NOMO-1 treated with DMSO at 0.1 percent for 48 hours (cell line): ENCODE results near the gene REELD1.

ENCODE experiments used
- DNase-seq: peaks from one replicate; lab custom pipeline; 2025; ENCODE audit not compliant: unreplicated experiment; lab: John Stamatoyannopoulos, UW

REELD1 gene

DNA sequence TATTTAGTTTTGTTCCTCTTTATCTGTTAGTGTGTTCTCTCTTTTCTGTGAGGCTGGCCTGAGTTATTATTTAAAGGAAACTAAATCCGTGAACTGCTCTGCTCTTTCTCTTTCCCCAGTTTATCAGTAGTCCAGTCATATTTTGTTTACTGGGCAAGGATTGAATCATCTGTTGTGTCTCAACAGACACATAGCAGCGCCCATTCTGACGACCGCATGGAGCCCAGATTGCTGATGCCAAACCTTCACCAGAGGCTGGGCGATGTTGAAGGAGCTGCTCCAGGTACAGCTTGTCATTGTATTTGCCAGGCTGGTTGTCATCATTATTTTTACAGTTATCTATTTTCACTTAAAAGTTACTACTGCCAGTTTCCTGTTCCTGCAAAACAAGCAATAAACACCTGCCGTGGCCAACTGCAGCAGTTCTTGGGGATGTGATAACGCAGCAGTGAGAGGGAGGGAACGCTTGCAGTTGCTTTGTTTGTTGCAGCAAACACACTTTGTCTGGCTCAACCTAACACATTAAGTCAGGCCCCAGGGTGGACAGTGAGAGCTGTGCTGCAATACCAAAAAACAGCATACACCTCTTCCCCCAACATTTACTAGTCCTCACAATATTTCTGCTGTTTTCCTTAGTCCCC, 10.1 kb downstream of the REELD1 start:
- no peak for DNase-seq

DNA sequence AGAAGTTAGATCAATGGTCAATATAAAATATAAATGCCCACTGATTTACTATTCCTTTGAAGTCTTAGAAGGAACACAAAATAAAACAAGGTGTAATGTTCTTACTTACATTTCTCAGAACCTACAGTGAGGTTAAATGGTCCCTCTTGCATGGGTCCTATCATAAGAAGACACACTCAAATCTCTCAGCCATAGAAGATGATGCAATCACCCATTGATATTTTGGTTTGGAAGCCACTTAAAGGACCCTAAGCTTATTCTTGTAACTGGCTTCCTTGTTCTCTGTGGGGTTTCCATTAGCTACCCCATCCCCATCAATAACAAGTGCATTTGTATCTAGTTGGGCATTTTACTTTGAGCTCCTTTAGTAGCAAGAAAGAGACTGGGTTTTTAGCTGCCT, 15.1 kb downstream of the REELD1 start:
- no peak for DNase-seq

DNA sequence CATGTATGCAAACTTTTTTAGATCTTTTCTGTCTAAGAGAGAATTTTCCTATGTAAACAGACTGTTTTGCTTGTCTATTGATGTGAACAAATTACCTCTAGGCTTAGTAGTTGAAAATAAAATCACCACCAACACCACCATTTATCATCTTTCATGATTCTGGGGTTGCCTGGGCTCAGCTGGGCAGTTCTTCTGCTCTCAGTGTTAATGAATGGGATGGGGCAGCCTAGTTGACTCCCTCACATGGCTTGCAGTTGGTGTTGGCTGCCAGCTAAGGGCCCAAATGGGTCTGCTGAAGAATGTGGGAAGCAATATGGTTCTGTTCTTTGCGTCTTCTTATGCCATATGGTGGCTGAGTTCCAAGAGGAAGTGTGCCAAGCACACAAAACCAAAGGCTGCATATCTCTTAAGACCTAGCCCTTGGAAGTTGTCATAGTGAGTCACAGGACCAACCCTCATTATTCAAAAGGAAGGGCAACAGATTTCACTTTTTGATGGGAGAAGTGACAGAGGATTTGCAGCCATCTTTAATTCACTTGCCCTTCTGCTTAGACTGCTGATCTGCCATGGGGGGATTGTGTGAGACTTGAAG, 17.9 kb downstream of the REELD1 start:
- DNase-seq = peak; percentile 37

DNA sequence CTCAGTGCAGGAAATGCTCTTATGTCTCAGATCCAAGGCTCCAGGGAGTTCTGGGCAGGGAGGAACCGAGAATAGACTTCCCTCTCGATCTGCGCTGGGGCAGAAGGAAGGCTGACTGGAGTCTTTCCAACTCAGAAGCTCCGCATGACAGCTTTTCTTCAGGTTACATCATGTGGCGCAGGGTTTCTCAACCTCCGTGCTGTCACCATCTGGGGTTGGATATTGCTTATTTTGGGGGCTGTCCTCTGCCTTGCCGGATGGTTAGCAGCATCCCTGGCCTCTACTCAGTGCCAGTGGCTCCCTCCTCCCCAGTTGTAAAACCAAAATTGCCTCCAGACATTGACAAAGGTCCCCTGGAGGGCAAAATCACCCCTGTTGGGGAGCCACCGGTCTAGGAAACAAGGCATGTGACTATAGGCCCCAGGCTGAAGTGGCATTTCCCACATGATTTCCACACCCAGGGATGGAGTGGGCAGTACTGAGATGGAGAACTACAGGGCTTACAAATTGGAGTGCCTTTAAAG, 21.4 kb downstream of the REELD1 start:
- peak; percentile 19 for DNase-seq

DNA sequence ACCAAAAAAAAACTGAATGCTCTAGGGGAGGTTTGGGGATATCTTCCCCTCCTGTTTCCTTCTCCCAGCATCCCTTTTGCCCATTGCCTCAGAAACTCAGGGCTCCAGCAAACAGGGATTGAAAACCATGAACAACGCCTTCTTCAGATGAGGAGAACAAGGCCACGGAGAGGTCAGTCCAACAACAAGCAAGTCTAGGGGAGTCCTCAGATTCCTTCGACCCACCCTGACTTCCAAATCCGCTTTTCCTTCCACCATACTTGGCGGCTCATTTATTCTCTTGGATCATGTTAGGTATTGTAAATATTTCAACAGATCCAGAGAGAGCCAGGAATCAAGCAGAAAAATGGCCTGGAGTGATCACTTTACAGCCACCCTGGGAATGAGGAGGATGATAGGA, 21.9 kb downstream of the REELD1 start:
- no peak for DNase-seq

DNA sequence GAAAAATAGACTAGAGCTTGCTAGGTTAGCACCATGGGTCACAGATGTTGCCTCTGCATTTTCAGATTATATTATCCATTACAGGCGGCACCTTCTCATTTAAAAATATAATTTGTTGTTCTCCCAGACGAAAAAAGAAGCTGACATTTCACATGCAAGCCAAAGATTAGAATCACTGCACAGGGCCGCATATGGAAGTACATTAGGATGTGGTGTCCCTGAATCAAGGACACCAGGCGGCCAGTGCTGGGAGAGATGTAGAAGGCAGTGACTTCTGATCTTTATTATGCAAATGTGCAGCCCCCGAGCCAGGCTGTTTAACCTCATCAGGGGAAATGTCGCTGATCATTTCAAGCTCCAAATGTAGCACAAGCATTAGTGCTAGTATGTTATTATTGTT, 22.8 kb downstream of the REELD1 start:
- DNase-seq = no peak

DNA sequence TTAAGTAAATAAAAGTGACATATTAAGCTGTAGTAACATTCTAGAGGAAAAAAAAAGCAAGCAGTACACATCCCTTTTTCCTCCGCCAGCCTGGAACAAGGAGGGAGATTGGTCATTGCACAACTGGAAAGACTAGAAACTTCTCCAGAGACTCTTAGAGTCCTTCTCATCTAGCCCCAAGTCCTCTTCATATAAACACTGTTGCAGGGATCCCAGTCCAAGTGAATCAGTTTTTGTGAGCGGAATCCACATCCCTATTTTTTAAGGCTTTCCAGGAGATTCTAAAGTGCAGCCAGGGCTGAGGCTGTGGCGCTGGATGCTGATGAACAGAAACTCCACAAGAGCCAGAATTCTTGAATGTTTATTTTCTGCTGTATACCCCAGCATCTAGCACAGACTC, 23.8 kb downstream of the REELD1 start:
- no peak for DNase-seq

DNA sequence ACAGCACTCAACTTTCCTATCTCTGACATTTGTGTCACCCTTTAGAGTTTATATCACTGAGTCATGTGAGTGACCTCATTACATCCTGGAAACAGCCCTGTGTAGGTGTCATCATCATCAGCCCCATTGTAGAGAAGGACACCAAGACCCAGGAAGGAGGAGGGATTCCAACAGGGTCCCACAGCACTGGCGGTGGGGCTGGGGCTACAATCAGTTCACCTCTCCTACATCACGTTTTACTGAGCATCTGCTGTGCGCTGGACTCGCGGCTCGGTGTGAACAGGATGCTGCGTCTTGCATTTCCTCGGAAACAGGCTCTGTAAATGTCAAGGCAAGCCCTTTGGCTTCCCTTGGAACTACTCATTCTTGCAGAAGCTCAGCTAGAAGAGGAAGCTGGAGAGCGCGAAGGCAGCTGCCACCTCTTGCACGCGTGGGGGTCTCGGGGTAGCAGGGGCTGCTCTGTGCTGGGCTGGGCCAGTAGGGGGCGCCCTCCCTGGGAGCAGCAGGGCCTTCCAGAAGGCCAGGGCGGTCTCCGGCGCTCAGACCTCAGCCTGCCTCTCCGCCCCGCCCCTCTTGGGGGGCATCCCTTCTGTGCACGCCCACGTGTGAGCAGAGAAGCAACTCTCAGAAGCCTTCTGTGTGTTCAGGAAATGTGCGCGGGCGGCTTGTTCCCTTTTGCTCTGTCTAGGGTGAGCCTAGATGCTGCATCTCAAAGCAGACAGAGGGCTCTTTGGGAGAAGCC, 29.0 kb downstream of the REELD1 start:
- DNase-seq = peak; percentile 52

DNA sequence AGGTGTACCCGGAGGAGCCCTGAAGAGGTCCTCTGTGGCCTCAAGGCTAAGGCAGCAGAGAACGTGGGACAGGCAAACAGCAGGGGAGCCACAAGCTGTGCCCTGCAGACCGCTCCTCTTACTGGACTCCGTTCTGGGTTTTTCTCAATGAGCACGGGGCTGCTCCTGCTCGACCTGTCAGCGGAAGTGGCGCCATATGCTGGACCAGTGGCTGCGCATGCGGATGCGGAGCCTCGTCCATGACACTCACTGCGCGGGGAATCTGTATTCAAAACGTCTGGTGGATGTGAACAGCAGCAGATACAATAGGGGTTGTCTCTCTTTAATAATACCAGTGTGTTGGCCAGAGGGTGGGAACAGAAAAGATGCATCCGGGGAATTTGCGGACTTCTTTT, 29.5 kb downstream of the REELD1 start:
- no peak for DNase-seq

DNA sequence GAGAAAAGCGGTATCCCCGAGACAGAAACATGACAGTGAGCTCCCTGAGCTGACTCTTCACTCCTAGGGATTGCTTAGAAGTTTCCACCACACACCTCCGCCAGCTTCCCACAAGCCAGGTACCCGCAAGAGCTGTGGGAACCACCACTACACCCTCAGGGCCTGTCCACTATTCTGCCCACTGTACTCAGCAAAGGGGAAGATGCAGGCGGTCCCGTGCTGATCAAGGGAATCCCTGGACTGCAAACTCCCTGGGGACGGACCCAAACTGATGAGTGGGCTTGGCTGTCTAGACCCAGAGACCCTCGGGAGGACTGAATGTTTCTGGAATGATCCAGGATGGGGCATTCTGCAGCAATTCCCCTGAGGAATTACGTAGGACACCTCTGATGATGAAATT, 30.2 kb downstream of the REELD1 start:
- no peak for DNase-seq

DNA sequence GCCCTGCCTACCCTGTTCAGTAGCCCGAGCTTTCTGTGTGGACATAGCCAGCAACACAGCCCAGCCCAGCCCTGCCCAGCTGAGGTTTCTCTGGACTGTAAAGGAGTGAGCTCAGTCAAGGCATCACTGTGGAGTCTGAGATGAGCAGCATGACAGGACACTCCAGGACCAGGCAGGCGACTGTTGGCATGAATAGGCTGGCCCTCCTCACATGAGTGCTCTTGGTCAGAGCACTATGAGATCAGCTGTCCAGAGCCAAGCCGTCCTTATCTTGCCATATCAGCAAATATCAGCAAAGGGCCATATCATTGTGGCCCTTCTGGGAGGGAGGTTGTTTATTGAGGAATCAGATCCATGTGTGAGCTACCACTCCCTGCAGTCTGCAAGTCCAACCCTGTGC, 30.9 kb downstream of the REELD1 start:
- DNase-seq = no peak

DNA sequence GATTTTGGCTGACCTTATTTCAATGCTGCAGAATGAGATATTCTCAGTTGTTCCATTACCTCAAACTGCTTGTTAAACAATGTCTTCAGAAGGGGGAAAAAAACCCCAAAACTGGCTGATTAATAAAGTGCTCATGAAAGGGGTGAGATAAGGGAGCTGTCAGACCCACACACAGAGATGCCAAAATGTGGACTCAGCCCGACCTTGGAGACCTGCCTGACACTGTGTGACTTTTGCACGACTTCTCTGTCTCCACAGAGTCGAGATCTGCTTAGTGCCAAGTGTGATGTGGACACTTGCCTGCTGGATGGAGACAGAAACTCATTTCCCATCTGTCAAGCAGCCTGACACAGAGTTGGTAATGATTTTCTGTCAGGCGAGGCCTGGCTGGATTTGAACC, 31.5 kb downstream of the REELD1 start:
- no peak for DNase-seq

DNA sequence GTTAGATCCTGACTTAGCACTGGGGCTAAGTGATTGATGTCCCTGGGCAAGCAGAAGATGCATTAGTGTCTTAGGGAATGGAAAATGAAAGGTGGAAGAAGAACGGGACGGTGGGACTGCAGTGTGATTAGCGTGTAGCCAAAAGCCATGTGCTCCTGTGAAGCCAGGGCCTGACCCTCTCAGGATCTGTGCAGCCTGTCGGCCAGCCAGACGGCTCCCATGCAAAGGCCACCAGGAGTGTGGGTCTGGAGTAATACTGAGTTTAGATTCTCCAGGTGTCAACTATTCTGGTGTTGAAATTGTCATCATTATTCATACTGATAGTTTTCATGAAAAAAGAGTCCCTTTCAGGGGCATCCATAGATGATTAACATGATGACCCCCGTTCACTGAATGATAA, 32.0 kb downstream of the REELD1 start:
- DNase-seq = no peak

DNA sequence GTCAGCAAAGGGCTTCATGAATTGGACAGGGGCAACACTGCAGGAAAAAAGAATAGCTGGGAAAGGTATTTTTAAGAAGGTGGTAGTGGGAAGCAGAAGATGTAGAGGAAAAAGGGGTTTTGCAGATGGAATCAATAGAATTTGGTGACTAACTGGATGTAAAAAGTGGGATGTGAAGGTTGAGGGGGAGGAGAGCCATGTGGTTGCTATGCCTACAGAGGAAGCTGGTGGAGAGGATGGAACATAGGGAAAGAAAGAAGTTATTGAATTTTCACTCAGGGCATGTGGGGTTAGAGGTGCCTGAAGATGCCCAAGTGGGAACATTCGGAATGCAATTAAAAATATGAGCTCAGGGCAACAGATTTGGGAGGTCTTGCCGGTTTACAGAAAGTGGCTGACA, 33.0 kb downstream of the REELD1 start:
- no peak for DNase-seq

DNA sequence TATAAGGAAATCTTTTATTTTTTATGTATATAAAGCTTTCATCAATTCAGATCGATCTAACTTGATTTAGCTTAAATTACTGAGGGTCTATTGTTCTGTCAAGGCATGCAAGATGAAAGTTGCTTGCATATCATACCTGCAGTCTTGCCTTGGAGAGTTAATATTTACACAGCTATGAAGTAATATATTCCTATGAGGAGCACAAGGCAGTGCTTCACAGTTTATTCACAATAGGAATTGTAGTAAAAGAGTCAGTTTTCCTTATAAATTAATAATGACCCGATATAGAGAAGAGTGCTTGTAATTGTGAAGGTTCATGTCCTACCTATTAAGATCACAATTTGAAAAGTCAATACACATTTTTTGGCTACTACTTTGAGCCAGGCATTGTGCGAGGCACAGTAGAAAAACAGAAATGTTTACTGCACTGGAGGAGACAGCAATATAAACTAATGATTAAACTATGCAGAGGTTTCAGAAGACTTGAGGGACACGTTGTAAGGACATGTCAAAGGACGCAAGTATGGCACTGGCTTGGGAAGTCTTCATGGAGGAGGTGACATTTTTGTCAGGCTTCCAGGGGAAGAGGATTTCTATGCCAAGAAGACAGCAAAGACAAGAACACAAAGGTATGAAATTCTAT, 38.8 kb downstream of the REELD1 start:
- no peak for DNase-seq

DNA sequence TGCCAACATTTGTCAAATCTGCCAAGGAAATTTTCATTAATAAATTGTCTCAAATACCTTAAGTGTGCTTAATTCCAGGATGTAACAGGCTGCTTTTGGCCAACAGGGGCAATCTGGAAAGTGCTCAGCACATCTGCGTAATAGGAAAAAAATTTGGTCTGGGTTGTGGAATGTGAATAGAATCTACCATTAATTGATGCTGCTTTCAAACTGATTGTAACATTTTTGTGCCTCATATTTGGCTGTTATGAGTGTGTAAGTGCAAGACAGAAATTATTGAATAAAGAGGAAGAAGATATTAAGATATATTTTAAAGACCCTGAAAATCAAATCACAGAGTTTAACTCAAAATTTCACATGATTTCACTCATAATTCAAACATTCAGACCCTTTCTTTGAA, 41.1 kb downstream of the REELD1 start:
- no peak for DNase-seq

DNA sequence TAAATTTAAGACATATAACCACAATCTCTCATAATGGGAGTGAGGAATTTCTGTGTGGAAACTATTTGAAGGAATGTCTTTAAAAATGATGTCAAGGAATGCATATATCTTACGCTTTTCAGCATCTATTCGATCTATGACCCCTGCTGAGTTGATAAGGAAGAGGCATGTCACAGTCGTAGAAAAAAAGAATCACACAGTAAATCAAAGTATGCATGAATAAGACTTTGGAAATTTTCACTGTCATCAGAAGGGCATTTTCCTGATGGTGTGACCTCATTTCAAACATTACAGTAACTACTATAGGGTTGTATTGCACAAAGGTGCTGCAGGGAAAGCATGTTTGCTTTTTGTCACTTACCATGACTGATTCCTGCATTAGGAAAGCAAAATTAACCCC, 41.5 kb downstream of the REELD1 start:
- DNase-seq = no peak

DNA sequence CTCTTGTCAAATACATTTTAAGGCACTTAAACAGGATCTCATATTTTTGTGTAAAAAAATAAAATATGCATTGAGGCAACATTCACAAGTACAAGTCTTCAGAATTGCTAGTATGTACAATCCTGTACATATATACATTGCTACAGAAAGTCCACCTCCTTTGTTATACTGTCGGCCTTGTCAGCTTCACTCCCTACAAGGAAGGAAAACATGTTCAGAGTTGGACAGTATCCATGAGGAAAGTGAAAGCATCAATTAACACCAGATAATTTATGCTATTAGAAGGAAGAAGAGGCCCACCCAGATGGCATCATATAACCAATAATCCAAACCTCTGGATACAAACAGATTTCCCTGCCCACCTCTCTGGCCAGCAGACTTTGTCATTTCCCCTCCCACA, 42.0 kb downstream of the REELD1 start:
- DNase-seq = no peak

DNA sequence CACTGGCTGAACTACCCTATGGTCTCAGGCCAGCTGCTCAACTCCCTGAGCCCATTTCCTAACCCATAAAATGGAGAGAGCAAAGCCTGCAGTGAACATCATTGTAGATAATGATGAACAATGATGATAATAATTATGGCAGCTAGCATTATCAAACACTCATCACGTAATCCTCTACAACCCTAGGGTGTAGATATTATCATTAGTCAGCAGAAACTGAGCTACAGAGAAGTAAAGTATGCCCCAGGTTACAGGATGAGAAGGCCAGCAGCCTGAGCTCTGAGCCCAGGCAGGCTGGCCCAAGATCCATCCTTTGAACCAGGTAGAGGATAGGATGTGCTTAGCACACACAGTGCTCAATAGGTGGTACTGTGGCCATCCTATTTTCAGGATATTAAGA, 43.2 kb downstream of the REELD1 start:
- no peak for DNase-seq

DNA sequence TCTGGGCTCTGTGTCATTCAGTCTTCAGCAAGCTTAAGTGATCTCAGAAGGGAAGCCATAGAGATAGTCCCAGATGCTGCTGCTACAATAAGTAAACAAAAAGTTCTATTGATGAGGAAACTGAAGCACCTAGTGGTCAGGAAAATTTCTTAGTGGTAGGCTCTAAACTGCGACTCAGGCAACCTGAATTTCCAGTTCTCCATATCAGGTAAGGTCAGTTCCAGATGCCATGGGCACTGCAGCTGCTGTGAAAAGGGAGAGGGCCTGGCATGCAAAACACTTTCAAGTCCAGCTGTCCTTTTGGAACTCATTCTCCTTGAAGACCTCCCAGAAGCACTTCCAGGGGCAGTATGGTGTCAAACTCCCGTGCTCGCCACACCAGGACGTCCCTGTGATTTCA, 46.2 kb downstream of the REELD1 start:
- no peak for DNase-seq

DNA sequence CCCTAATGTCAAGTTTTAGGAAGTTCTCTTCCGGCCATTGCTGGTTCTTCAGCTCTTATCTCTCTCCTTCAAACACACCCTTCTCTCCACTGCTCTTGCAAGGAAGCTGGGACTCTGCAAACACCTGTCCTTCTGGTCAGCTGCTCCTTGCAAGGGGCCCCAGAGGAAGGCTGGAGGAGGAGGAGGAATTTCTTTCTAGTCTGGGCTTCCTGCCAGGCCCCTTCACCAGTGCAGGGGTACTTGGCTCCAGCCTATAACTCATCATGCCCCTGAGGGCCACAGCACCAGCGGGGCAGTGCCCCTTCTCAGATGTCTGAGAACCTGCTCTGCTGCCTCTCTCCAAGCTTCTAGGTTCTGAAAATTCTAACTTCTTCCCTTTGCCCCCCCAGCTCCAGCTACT, 46.7 kb downstream of the REELD1 start:
- DNase-seq = no peak

DNA sequence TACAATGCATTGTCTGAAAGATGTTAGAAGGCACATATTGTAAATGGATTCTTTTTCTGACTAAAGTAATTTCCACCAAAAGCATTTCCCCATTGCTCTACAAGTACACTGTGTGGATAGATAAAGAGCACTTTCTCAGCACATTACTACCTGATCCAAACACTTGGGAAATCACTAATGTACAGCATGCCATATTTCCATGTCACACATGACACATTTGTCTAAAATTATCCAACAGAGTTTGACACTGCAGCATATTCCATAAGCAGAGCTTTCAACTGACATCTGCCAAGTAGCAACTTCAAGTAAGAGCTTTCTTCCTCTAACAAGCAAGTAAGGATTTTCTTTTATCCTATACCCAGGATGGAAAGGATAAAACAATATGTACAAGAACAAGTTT, 49.5 kb downstream of the REELD1 start:
- DNase-seq = no peak
